Uterus (tissue), 4 donors: ENCODE results near the gene CDK5R2. TPM values are rescaled to one million over a fixed set of nuclear protein-coding genes. Genes with fewer than 3 reads are reported as not detected.

Experiments
- DNase-seq, 2 donors: peaks; one replicate each; pipeline ENCODE4 v3.0.0-alpha.2; 2019 to 2020
- H3K27ac ChIP-seq, 2 donors: fragments of 200-600 bp; sonication (generic); 1 replicate in 1 of 2; 2 replicates in 1 of 2; pipeline ENCODE4 v1.5.1; 2016 to 2018
- H3K27me3 ChIP-seq, 2 donors: fragments of 200-600 bp; sonication (generic); one replicate each; pipeline ENCODE4 v1.5.1; 2018 to 2019; ENCODE audit warnings: control low read depth in 1 of 2
- H3K36me3 ChIP-seq, 2 donors: fragments of 200-600 bp; sonication (generic); one replicate each; pipeline ENCODE4 v1.5.1; 2019; ENCODE audit warnings: control low read depth in 1 of 2
- H3K4me1 ChIP-seq, 2 donors: fragments of 200-600 bp; sonication (generic); one replicate each; pipeline ENCODE4 v1.5.1; 2018 to 2019; ENCODE audit warnings: control low read depth in 1 of 2
- H3K4me3 ChIP-seq, 2 donors: fragments of 200-600 bp; sonication (generic); 1 replicate in 1 of 2; 2 replicates in 1 of 2; pipeline ENCODE4 v1.5.1; 2018 to 2019; ENCODE audit warnings: mild to moderate bottlenecking in 1 of 2
- H3K9me3 ChIP-seq, 2 donors: fragments of 200-600 bp; sonication (generic); one replicate each; pipeline ENCODE4 v1.5.1; 2019; ENCODE audit warnings: control low read depth in 1 of 2
- CTCF ChIP-seq, 4 experiments: fragments of 200-600 bp in 2 of 4; fragments of 450-650 bp in 2 of 4; sonication (generic) in 2 of 4; IDR thresholded peaks; one replicate each; pipeline ENCODE4 v1.5.1; 2016 to 2019; ENCODE audit warnings: antibody characterized with exemption in 4 of 4, mild to moderate bottlenecking in 2 of 4, moderate library complexity in 1 of 4
- POLR2A ChIP-seq, 2 donors: fragments of 450-650 bp; IDR thresholded peaks; one replicate each; pipeline ENCODE4 v1.6.1; 2016; ENCODE audit warnings: antibody characterized with exemption in 2 of 2, mild to moderate bottlenecking in 1 of 2, moderate library complexity in 1 of 2
- intact Hi-C: fragments of 100-400 bp; cut with DNase I; formaldehyde crosslinking; loops from one replicate; pipeline ENCODE4 v1.15.1; 2023; ENCODE audit warnings: low total_unique reads
- total RNA-seq, 4 donors: library from RNA; depleted of rRNA in 3 of 4; stranded (reverse); fragments of >200 nt in 3 of 4; gene quantifications; one replicate each; pipeline versions ENCODE4 v1.1.0 to v1.2.4, GENCODE V29; 2014 to 2023
- donor health status: DM: yes; HTN: yes; CAD: no.

The CDK5R2 gene
- total RNA-seq, 4 donors from 2014 or later, result not detected

DNA sequence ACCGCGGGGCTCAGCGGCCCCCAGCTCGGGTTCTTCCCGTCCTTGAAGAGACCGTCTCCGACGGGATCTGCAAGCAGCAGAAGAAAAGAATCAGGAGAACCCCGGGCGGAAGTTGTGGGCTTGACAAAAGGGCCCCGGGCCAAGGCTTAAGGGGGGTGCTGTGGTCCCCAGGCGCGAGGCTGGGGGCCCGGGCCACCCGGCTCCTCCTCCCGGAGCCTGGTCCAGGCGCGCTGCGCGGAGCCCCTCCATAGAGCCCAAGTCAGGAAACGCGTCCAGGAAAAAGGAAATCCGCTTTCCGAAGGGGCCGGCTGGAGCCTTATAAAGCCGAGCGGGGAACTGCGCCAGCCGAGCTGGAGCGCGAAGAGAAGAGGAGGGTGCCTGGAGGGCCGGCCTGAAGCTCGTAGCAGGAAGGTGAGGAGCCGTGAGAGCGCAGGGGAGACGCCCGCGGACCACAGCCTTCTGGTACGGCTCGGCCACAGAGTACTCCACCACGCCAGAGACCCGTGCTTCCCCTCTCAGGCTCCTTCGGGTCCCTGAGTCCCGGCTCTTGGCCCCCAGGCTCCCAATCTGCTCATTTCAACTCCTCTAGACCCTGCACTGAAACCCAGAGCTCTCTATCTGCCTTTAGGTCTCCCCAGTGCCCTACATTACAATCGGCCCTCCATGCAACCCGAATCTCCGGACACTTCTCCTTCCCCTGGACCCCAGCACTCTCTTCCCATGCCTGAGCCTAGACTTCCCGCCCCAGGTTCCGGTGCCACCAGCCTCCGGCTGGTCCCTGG lies 25.0 kb downstream of the CDK5R2 start:
- Histone ChIP-seq H3K27me3 (peaks cover 21 to 73% of the 10 kb centered on the region in 2 donors), H3K9me3 (no peaks in the 10 kb centered on the region), H3K4me1 (peaks cover 0 to 29% of the 10 kb centered on the region in 2 donors), H3K27ac (no peak overlapping the region), H3K4me3 (no peak overlapping the region), H3K36me3 (no peaks in the 10 kb centered on the region)
- TF ChIP-seq POLR2A (IDR thresholded peaks at IDR 0.05) (no peak), CTCF (IDR thresholded peaks at IDR 0.05) (no peak)
- no peak for DNase-seq
- intact Hi-C loops, result no loop called here

DNA sequence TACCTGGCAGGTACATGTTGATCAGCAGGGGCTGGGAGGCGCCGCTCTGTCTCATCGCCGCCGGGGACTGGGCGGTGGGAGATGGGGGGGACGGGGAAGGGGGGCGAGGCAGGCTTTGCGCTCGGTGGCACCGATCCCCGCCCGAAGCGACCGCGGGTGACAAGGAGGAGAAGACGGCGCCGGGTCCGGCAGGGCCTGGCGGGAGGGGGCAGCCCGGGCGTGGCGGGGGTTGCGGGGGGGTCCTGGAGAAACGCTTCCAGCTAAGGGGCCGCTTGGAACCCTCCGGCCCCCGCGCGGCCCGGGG lies 25.5 kb downstream of the CDK5R2 start, which contains the start of gene FEV:
FEV (minus strand) TSS at position 164 of the 304 bp plus-strand sequence; CDS start at position 55, 109 bp downstream.
- no peak within 1 kb of the TSS for H3K27ac ChIP-seq
- H3K4me3 ChIP-seq, result no peak within 1 kb of the TSS
- H3K36me3 ChIP-seq, result no peaks in the 10 kb centered on the region
- intact Hi-C loops, result no loop called here
- H3K9me3 ChIP-seq, result no peaks in the 10 kb centered on the region
- TF ChIP-seq CTCF (IDR thresholded peaks at IDR 0.05), result no peak
- TF ChIP-seq POLR2A (IDR thresholded peaks at IDR 0.05), result no peak
- H3K27me3 ChIP-seq, result peaks cover 21 to 75% of the 10 kb centered on the region in 2 donors
- peaks cover 0 to 29% of the 10 kb centered on the region in 2 donors for H3K4me1 ChIP-seq
- DNase-seq, result no peak

DNA sequence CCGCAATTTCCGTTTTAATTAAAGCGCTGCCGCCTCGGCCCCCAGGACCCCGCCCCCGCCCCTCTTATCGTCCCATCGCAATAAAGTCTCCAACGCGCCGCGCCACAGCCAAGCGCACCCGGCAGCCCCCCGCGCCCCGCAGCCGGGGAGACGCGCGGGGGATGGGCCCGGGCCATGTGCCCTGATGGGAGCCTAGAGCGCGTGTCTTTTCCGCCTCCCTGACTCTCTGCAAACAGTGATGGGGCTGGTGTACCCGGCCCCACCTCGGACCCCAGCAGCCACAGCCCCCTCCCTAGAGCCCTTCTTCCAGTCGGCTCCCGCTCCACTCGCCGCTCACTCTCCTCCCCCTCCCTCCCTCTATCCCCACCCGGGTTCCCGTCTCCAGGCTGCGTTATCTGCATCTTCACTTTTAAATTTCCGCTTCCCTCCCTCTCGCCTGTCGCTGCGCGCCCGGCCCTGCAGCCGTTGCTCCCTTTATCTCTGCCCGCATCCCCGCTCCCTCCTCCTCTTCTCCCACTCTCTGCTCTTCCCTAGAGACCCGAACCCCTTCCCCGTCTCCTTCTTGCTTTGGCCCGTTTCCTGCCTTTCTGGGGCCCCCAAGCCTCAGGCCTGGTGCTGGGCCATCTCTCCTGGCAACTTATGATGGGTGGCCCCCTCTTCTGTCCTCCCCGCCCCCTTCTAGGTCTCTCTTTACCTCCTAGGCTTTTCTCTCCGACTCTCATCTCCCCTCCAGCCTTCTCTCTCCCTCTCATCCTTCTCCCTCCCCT lies 26.0 kb downstream of the CDK5R2 start:
- Histone ChIP-seq H3K27ac (no peak overlapping the region), H3K27me3 (peaks cover 21 to 80% of the 10 kb centered on the region in 2 donors), H3K36me3 (no peaks in the 10 kb centered on the region), H3K4me3 (no peak overlapping the region), H3K4me1 (peaks cover 0 to 29% of the 10 kb centered on the region in 2 donors), H3K9me3 (no peaks in the 10 kb centered on the region)
- no peak for DNase-seq
- no peak for TF ChIP-seq CTCF (IDR thresholded peaks at IDR 0.05)
- intact Hi-C loops, result no loop called here

DNA sequence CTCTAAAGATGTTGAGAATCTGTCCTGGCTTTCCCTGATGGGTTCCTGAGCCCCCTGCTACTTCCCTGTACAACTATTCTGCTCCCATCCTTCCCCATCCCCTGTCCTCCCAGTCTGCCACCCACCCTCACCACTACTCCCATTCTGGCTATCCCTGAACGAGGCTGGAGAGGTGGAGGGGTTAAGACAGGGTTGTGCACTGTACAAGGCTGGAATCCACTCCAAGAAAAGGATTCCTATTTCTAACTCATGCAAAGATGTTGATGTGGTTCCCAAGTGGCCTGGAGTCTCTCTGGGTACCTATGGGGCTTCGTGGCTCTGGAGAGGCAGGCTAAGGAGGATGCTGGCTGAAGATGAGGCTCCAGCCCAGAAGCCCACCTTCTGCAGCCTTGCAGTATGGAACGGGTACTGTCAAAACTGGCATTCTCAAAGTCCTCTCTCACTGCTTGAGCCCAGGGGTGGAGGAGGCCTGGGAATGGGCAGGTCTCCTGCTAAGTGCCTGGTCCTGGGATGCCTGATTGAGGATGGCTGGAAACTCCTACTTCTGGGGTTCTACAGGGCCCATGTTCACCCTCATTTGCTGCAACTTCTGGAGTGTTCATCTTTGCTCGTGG lies 26.8 kb downstream of the CDK5R2 start:
- TF ChIP-seq POLR2A (IDR thresholded peaks at IDR 0.05), result no peak
- DNase-seq, result no peak
- Histone ChIP-seq H3K4me1 (peaks cover 0 to 29% of the 10 kb centered on the region in 2 donors), H3K4me3 (no peak overlapping the region), H3K27me3 (peaks cover 21 to 80% of the 10 kb centered on the region in 2 donors), H3K9me3 (no peaks in the 10 kb centered on the region), H3K27ac (no peak overlapping the region), H3K36me3 (no peaks in the 10 kb centered on the region)
- intact Hi-C loops, result no loop called here

- DNase-seq, result no peak
- H3K36me3 ChIP-seq, result no peaks in the 10 kb centered on the region
- H3K4me1 ChIP-seq, result peaks cover 0 to 21% of the 10 kb centered on the region in 2 donors
- peaks cover 15 to 85% of the 10 kb centered on the region in 2 donors for H3K27me3 ChIP-seq
- intact Hi-C loops, result no loop called here
- no peak overlapping the region for H3K27ac ChIP-seq
- no peak for TF ChIP-seq POLR2A (IDR thresholded peaks at IDR 0.05)
- no peak overlapping the region for H3K4me3 ChIP-seq
- no peaks in the 10 kb centered on the region for H3K9me3 ChIP-seq
Measured at GRCh38 chr2:218988164-218988563, 28.7 kb downstream of the CDK5R2 start.

DNA sequence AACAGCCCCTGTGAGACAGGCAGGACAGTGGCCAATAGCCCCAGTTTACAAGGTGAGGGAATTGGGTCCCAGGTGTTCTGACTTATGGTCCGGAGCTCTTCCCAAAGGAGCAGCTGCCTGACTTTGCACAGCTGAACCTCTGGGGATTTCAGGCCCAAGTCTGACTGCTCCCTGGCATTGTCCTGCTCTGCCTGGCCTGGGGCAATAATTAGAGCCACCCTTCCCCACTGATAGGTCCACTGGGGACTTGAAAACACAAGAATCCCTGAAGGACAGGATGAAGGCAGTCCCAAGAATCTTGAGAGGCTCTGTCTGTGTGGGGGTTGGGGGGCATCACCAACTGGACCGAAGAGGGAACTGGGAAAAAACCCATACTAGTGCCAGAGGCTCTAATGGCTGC lies 29.2 kb downstream of the CDK5R2 start:
- Histone ChIP-seq H3K27me3 (peaks cover 20 to 85% of the 10 kb centered on the region in 2 donors), H3K36me3 (no peaks in the 10 kb centered on the region), H3K27ac (no peak overlapping the region), H3K9me3 (no peaks in the 10 kb centered on the region), H3K4me1 (peaks cover 0 to 26% of the 10 kb centered on the region in 2 donors), H3K4me3 (no peak overlapping the region)
- TF ChIP-seq POLR2A (IDR thresholded peaks at IDR 0.05) (no peak), CTCF (IDR thresholded peaks at IDR 0.05) (no peak)
- intact Hi-C loops, result no loop called here
- no peak for DNase-seq
